Activated CD4-positive, alpha-beta T cell treated with anti-CD3 and anti-CD28 coated beads, Interleukin-2, amount 50 U/mL, for 4 hours (primary cell): ENCODE results near the gene PRSS21.
A peak's percentile ranks its signal among the peaks of the same experiment; 100 is the strongest.

Source experiments
- DNase-seq, 2 experiments: peaks; one replicate each; pipeline ENCODE4 v3.0.0-alpha.2; 2020

The PRSS21 gene

GRCh38 chr16:2846511-2847310, 29.7 kb downstream of the PRSS21 start:
- DNase-seq = no peak

- DNase-seq = no peak
Observed at GRCh38 chr16:2848933-2849725, 32.1 kb downstream of the PRSS21 start.

GRCh38 chr16:2852003-2852730, 35.1 kb downstream of the PRSS21 start:
- no peak for DNase-seq

- no peak for DNase-seq
Observed at GRCh38 chr16:2852731-2853507, 35.9 kb downstream of the PRSS21 start.

- no peak for DNase-seq
Observed at GRCh38 chr16:2853531-2854073, 36.6 kb downstream of the PRSS21 start.

- DNase-seq = no peak
Observed at GRCh38 chr16:2854700-2855309, 37.8 kb downstream of the PRSS21 start.

GRCh38 chr16:2855536-2855935, 38.5 kb downstream of the PRSS21 start:
- no peak for DNase-seq

- DNase-seq = no peak
Observed at GRCh38 chr16:2856061-2856670, 39.1 kb downstream of the PRSS21 start.

GRCh38 chr16:2856686-2857450, 39.8 kb downstream of the PRSS21 start:
- DNase-seq = no peak

GRCh38 chr16:2857451-2858244, 40.6 kb downstream of the PRSS21 start, which contains the start of gene PRSS22:
Gene PRSS22 (minus strand): TSS chr16:2858170. CDS start chr16:2858104, 66 bp downstream.
- no peak for DNase-seq

- no peak for DNase-seq
Observed at GRCh38 chr16:2858245-2859025, 41.4 kb downstream of the PRSS21 start.

- DNase-seq = no peak
Observed at GRCh38 chr16:2859686-2860265, 42.7 kb downstream of the PRSS21 start.

- DNase-seq = no peak
Observed at GRCh38 chr16:2860826-2861567, 44.0 kb downstream of the PRSS21 start.

- no peak for DNase-seq
Observed at GRCh38 chr16:2865651-2866050, 48.6 kb downstream of the PRSS21 start.

- DNase-seq = no peak
Observed at GRCh38 chr16:2866431-2866830, 49.4 kb downstream of the PRSS21 start.

GRCh38 chr16:2867661-2867986, 50.6 kb downstream of the PRSS21 start:
- DNase-seq = no peak

- DNase-seq = peak; percentile 90
Observed at GRCh38 chr16:2867987-2868789, 51.2 kb downstream of the PRSS21 start.
